Effector memory CD4-positive, alpha-beta T cell (primary cell): ENCODE results near the gene BMP3.

Experiments used
- DNase-seq, 3 donors: peaks; one replicate each; pipeline ENCODE4 v3.0.0-alpha.2; 2020
- H3K27ac ChIP-seq: 2 replicates; pipeline ENCODE4 v1.7.0; 2013; ENCODE audit warnings: mild to moderate bottlenecking, low read length, moderate library complexity; ENCODE audit not compliant: insufficient read depth, poor library complexity, severe bottlenecking
- H3K27me3 ChIP-seq: replicated peaks from 2 replicates; pipeline ENCODE4 v1.7.0; 2013; ENCODE audit warnings: mild to moderate bottlenecking, low read length; ENCODE audit not compliant: insufficient read depth, control insufficient read depth, poor library complexity, severe bottlenecking
- H3K36me3 ChIP-seq: 2 replicates; pipeline ENCODE4 v1.7.0; 2013; ENCODE audit warnings: mild to moderate bottlenecking, low read length, moderate library complexity; ENCODE audit not compliant: control insufficient read depth, insufficient read depth
- H3K4me1 ChIP-seq: 2 replicates; pipeline ENCODE4 v1.7.0; 2013; ENCODE audit warnings: low read length, mild to moderate bottlenecking; ENCODE audit not compliant: control insufficient read depth, insufficient read depth, poor library complexity, severe bottlenecking
- H3K4me3 ChIP-seq: 2 replicates; pipeline ENCODE4 v1.7.0; 2013; ENCODE audit warnings: low read length, low read depth, mild to moderate bottlenecking; ENCODE audit not compliant: insufficient read depth, poor library complexity, severe bottlenecking
- H3K9me3 ChIP-seq: 2 replicates; pipeline ENCODE4 v1.7.0; 2013; ENCODE audit warnings: mild to moderate bottlenecking, low read length, moderate library complexity; ENCODE audit not compliant: control insufficient read depth

The BMP3 gene

GRCh38 chr4:81096566-81096965, 66.1 kb downstream of the BMP3 start:
- Histone ChIP-seq H3K27ac (no peak overlapping the region), H3K4me1 (no peaks in the 10 kb centered on the region), H3K27me3 (no peaks in the 10 kb centered on the region), H3K36me3 (no peaks in the 10 kb centered on the region), H3K4me3 (no peak overlapping the region), H3K9me3 (no peaks in the 10 kb centered on the region)
- no peak for DNase-seq

- no peaks in the 10 kb centered on the region for H3K9me3 ChIP-seq
- no peak overlapping the region for H3K4me3 ChIP-seq
- DNase-seq: no peak
- no peaks in the 10 kb centered on the region for H3K27me3 ChIP-seq
- no peak overlapping the region for H3K27ac ChIP-seq
- no peaks in the 10 kb centered on the region for H3K4me1 ChIP-seq
- no peaks in the 10 kb centered on the region for H3K36me3 ChIP-seq
Observed at GRCh38 chr4:81102107-81102506, 71.6 kb downstream of the BMP3 start.

- Histone ChIP-seq H3K9me3 (no peaks in the 10 kb centered on the region), H3K27me3 (no peaks in the 10 kb centered on the region), H3K4me3 (no peak overlapping the region), H3K27ac (no peak overlapping the region), H3K4me1 (no peaks in the 10 kb centered on the region), H3K36me3 (no peaks in the 10 kb centered on the region)
- no peak for DNase-seq
Observed at GRCh38 chr4:81106150-81106549, 75.6 kb downstream of the BMP3 start.
